Rectal smooth muscle tissue (tissue), 1 donor: ENCODE data around the gene RPGR.

ENCODE experiments used
- H3K27ac ChIP-seq: one replicate; pipeline ENCODE4 v1.7.0; 2013; ENCODE audit warnings: low read depth, low read length, inconsistent platforms
- H3K27me3 ChIP-seq: one replicate; pipeline ENCODE4 v1.7.0; 2013; ENCODE audit warnings: low read length; ENCODE audit not compliant: control insufficient read depth, insufficient read depth
- H3K36me3 ChIP-seq: one replicate; pipeline ENCODE4 v1.7.0; 2013; ENCODE audit warnings: low read length; ENCODE audit not compliant: control insufficient read depth, insufficient read depth
- H3K4me1 ChIP-seq: one replicate; pipeline ENCODE4 v1.7.0; 2013; ENCODE audit warnings: low read length; ENCODE audit not compliant: control insufficient read depth, insufficient read depth
- H3K4me3 ChIP-seq: one replicate; pipeline ENCODE4 v1.7.0; 2013; ENCODE audit warnings: low read length
- H3K9ac ChIP-seq: one replicate; pipeline ENCODE4 v1.7.0; 2013; ENCODE audit warnings: low read length

The RPGR gene

DNA sequence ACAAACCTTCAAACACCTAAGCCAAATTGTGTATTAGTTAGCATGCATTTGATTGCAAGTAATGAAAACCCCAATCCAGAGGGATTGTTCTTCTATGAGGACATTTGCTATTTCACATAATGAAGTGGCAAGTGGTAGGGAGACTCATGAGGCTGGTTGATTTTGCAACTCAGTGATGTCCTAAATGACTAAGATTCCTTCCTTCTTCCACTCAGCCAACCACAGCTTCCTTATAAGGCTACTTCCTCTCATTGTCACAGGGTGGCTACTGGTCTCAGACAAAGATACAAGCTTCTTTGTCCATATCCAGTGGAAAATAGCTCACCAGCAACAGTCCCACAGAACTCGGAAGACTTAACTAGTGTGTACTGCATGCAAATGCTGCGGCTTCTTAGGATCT lies 19.8 kb upstream of the RPGR start:
- Histone ChIP-seq H3K9ac (no peak overlapping the region), H3K36me3 (no peaks in the 10 kb centered on the region), H3K27ac (no peak overlapping the region)

DNA sequence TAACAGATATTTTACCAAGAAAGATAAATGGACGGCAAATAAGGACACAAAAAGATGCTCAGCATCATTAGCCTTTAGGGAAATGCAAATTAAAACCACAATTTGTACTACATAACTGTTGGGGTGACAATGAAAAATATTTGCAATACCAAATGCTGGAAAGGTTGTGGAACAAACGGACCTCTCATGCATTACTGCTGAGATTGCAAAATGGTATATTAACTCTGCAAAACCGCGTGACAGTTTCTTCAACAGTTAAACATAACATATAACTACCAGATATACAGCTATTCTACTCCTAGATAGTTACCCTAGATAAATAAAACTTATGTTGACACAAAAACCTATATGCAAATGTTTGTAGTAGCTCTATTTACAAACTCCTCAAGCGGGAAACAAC lies 18.8 kb upstream of the RPGR start:
- Histone ChIP-seq H3K4me1 (no peaks in the 10 kb centered on the region), H3K27ac (no peak overlapping the region), H3K9ac (no peak overlapping the region), H3K36me3 (no peaks in the 10 kb centered on the region), H3K4me3 (no peak overlapping the region), H3K27me3 (no peaks in the 10 kb centered on the region)

More for the DNA sequence above, 19.8 kb upstream of the RPGR start:
- no peaks in the 10 kb centered on the region for H3K27me3 ChIP-seq
- no peak overlapping the region for H3K4me3 ChIP-seq
- H3K4me1 ChIP-seq: no peaks in the 10 kb centered on the region

DNA sequence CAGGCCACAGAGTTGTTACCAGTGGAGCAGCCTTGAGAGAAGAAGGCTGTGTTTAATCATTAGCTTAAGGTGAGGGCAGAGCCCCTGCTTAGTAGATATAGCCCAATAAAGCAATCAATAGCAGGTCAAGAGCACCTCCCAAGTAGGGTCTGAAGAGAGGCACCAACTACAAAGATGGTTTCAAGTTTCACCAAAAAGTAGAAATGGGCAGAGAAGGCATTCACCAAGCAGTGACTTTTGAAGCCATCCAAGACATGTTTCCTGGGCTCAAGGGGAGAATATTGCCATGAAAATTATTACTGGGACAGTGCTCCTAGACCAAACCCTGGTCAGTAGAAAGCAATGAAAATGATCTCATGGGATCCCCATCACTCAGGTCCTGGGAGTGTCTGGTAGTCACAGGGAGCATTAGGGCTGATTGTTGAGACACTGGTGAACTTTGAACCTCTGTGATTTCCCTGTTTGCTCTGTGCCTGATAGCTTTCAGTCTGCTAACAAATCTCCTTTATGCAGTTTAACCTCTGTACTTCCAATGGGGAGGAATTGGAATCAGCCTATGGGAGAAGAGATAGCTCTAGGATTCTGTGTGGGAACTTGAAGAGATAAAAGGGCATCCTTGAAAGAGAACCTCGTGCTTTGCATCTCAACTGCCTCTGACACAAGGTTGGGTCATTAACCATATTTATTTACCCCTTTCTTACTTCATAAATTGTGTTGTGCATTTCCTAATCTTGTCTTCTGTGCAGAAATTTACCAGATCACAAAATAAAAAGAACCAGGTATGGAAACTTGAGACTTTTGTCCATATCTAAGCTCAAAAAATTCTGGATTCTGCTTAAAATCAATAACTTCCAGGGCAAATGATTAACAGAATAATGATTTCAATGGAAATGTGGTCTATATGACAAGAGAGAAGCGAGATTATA lies 15.8 kb upstream of the RPGR start:
- no peaks in the 10 kb centered on the region for H3K4me1 ChIP-seq
- H3K27me3 ChIP-seq: no peaks in the 10 kb centered on the region
- no peaks in the 10 kb centered on the region for H3K36me3 ChIP-seq
- no peak overlapping the region for H3K9ac ChIP-seq
- H3K4me3 ChIP-seq: no peak overlapping the region
- H3K27ac ChIP-seq: no peak overlapping the region

DNA sequence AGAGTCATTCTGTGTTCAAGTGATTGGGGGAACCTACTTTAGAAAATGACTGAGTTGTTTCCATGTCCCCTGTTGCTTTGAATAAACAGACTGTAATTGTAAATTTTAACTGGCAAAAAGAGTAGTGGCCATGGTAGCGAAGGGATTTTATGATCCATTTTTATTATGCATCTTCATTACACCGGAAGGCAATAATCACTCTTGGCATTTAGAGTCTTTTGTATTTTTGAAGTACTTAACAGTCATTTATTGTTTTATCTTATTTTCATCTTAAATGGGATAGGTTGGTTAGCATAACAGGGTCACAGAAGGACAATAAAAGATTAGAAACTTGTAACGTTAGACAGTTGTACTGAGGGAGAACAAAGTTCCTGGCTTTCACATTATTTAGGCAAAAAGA lies 14.1 kb upstream of the RPGR start:
- H3K27ac ChIP-seq: no peak overlapping the region
- no peaks in the 10 kb centered on the region for H3K4me1 ChIP-seq
- H3K9ac ChIP-seq: no peak overlapping the region
- H3K27me3 ChIP-seq: no peaks in the 10 kb centered on the region
- no peak overlapping the region for H3K4me3 ChIP-seq
- no peaks in the 10 kb centered on the region for H3K36me3 ChIP-seq

DNA sequence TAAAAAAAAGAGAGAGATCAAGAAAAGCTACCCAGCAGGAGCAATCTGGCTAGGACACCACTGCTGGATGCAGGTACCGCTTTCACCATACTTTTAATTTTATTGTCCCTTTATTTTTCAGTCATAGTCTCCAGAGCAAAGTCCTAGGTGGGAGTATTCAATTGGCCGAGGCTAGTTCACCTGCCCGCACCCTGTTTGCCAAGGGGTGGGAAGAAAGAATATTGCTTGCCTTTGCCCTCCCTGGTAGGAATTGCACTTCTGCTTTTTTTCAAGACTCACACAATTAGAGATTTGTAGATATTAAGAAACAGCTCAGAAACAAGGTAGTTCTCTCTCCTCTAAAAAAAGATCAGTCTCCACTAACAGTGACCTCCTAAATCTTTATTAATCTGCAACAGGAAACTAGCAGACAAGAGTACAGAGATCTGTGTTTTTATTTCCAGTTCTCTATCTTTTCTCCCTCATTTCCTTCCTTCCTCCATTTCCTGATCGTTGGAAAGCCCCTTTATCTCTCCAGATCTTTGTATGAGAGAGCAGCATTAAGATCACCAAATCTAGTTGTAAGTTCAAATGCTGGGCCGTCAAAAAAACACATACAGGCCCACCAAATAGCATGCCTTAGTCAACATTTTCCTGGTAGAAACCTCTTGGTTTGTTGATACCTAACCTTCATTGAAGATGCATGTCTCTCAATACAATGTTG lies 9.4 kb upstream of the RPGR start:
- no peak overlapping the region for H3K27ac ChIP-seq
- no peak overlapping the region for H3K9ac ChIP-seq
- no peaks in the 10 kb centered on the region for H3K4me1 ChIP-seq
- no peak overlapping the region for H3K4me3 ChIP-seq
- no peaks in the 10 kb centered on the region for H3K27me3 ChIP-seq
- no peaks in the 10 kb centered on the region for H3K36me3 ChIP-seq

DNA sequence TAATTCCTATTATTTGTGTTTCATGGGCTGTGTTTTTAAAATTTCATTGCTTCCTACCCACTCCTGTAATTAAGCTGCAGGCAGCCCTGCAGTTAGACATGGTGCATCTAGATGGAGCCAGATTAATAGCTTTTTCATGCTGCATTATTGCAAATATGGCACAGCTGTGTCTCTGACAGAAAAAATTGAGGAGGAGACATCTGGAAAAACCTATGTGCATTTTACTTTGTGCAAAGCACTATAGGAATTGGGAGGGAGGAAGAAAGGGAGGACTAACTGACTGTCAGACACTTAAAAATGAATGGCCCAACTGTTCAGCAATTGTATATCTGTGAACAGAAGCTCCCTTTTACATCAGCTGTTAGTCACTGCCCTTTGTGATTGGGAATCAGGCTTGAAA lies 8.1 kb upstream of the RPGR start:
- H3K9ac ChIP-seq: no peak overlapping the region
- H3K27me3 ChIP-seq: no peaks in the 10 kb centered on the region
- no peaks in the 10 kb centered on the region for H3K4me1 ChIP-seq
- no peak overlapping the region for H3K4me3 ChIP-seq
- H3K27ac ChIP-seq: no peak overlapping the region
- H3K36me3 ChIP-seq: no peaks in the 10 kb centered on the region

DNA sequence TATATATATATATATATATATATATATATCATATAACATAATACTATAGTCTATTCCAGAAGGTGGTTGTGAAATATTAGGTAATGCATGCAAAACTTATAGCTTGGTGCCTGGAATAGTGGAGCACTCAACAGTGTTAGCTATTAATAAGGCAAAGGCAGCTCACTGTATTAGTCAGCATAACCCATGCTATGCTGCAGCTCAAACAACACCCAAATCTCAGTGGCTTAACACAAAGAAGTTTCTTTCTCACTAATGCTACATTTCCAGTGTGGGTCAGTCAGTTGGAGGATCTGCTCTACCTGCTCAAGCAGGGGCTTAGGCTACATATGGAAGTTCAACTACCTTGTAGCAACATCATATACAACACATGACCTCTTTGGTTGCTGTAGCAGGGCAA lies 5.2 kb upstream of the RPGR start:
- Histone ChIP-seq H3K27ac (no peak overlapping the region), H3K27me3 (no peaks in the 10 kb centered on the region), H3K4me1 (no peaks in the 10 kb centered on the region), H3K36me3 (no peaks in the 10 kb centered on the region), H3K9ac (no peak overlapping the region), H3K4me3 (no peak overlapping the region)

DNA sequence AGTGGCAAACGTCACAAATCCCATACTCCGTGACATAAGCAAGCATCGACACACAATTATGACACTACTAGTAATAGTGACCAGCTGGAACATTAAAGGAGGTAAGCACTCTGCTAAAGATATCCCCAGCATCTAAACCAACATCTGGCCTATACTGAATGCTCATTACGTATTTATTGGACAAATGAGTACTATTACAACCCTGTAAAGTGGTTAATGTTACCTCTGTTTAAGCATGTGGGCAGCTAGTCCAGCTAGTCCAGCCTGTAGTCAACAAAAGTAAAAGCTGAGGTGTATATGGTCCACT lies 419 bp upstream of the RPGR start:
- Histone ChIP-seq H3K9ac (no peak overlapping the region), H3K27me3 (no peaks in the 10 kb centered on the region), H3K4me3 (no peak overlapping the region), H3K27ac (no peak overlapping the region), H3K4me1 (no peaks in the 10 kb centered on the region), H3K36me3 (no peaks in the 10 kb centered on the region)

DNA sequence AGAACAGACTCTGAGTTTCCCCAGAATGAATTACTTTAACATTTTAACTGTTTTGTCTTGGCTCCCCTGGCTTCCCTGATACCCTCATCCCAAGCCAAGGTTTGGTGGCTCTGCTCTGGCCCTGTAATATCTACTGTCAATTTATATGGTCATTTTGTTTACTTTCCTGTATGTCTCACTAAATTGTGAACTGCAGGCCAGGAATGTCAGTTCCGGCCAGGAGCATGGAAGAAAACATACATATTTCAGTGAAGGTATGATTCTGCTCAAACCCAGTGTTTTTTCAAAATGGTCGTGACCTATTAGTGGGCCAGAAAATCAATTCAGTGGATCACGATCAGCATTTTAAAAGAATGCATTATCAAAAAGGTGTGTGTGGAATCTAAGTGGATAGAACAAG lies 1.2 kb downstream of the RPGR start:
- no peaks in the 10 kb centered on the region for H3K4me1 ChIP-seq
- H3K27ac ChIP-seq: no peak overlapping the region
- no peak overlapping the region for H3K9ac ChIP-seq
- H3K27me3 ChIP-seq: no peaks in the 10 kb centered on the region
- peak overlapping the region; percentile 70 for H3K4me3 ChIP-seq
- no peaks in the 10 kb centered on the region for H3K36me3 ChIP-seq

DNA sequence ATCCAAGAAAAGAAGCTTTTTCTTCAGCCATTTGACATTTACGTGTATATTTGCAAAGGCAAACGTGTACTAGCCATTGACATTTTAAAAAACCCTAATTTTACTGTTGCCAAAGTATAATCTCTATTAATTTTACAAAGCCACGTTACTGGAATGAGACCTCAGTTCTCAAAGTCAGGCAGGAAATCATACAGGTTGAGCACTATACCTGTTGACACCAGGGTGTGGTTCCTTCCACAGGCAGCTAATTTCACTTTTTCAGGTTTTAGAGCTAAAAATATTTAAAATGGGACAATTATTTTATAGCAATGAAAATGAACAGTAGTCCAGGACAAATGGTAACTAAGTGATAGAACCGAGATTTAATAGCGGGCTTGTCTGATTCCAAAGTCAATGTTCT lies 6.5 kb downstream of the RPGR start:
- Histone ChIP-seq H3K9ac (no peak overlapping the region), H3K36me3 (no peaks in the 10 kb centered on the region), H3K27me3 (no peaks in the 10 kb centered on the region), H3K4me3 (no peak overlapping the region), H3K4me1 (no peaks in the 10 kb centered on the region), H3K27ac (no peak overlapping the region)

DNA sequence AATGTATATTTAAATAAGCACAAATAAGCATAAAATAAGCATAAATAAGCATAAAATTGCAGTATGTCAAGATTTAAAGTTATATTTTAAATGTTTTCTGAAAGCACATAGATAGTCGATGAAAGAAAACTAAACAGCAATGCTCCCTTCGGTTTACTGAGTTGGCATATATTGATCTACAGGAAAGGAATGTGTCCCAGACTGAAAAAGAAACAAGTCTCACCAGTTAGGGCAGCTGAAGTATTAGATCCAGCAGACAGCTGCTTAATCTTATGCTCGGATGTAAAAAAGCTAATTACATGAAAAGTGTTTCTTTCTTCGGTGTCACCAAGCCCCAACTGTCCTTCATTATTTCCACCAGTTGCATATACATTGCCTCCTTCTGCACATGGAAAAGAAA lies 8.7 kb downstream of the RPGR start:
- H3K4me3 ChIP-seq: no peak overlapping the region
- H3K9ac ChIP-seq: no peak overlapping the region
- no peaks in the 10 kb centered on the region for H3K36me3 ChIP-seq
- no peaks in the 10 kb centered on the region for H3K4me1 ChIP-seq
- H3K27me3 ChIP-seq: no peaks in the 10 kb centered on the region
- H3K27ac ChIP-seq: no peak overlapping the region

DNA sequence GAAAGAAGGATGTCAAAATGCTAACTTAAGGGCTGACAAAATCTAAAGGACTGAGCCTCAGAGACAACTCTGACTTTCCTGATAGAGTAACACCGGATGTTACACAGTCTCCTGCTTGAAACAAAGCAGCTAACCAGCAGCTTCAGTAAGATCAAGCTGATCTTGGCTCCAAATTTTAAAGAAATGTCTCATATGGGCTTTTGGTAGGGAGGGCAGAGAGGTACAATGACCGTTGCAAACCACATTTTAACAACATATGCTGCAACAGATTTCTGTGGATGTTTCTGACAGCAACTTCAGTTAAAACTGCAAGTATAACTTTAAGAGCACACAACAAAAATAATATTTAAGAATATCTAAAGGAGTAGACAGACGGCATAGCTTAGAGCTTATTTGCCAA lies 9.1 kb downstream of the RPGR start:
- Histone ChIP-seq H3K9ac (no peak overlapping the region), H3K27ac (no peak overlapping the region), H3K4me1 (no peaks in the 10 kb centered on the region), H3K27me3 (no peaks in the 10 kb centered on the region), H3K4me3 (no peak overlapping the region), H3K36me3 (no peaks in the 10 kb centered on the region)

DNA sequence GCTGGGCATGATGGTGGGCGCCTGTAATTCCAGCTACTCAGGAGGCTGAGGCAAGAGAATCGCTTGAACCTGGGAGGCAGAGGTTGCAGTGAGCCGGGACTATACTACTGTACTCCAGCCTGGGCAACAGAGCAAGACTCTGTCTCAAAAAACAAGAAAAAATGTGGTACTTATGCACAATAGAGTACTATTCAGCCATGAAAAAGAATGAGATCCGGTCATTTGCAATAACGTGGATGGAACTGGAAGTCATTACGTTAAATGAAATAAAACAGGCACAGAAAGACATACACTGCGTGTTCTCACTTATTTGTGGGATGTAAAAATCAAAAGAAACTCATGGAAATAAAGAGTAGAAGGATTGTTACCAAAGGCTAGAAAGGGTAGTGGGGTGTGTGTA lies 12.1 kb downstream of the RPGR start:
- Histone ChIP-seq H3K27me3 (no peaks in the 10 kb centered on the region), H3K36me3 (no peaks in the 10 kb centered on the region), H3K4me1 (no peaks in the 10 kb centered on the region), H3K9ac (no peak overlapping the region), H3K27ac (no peak overlapping the region), H3K4me3 (no peak overlapping the region)
